Neural cell (in vitro differentiated cells): ENCODE data around the gene USP26. TPM values are rescaled to one million over a fixed set of nuclear protein-coding genes. Genes with fewer than 3 reads are reported as not detected.
"Not testable (repeated sequence)": the region's sequence is repeated elsewhere in the genome, so short reads cannot be mapped to it uniquely, and the experiment has no call there.

Experiments used
- H2AFZ ChIP-seq: fragments of 200-600, 300-800 bp; sonication (generic), shearing (Covaris generic); 2 replicates; pipeline ENCODE4 v1.6.0; 2014; ENCODE audit warnings: low read depth, mild to moderate bottlenecking, antibody characterized with exemption, low read length, moderate library complexity
- H3F3A ChIP-seq: fragments of 200-600 bp; shearing (Covaris generic); 2 replicates; pipeline ENCODE4 v1.6.1; 2016; ENCODE audit warnings: mild to moderate bottlenecking, moderate library complexity, mixed read lengths, antibody characterized with exemption, low read length; ENCODE audit not compliant: insufficient read depth, poor library complexity, severe bottlenecking
- H3K27ac ChIP-seq: fragments of 200-600, 300-800 bp; sonication (generic), shearing (Covaris generic); 2 replicates; pipeline ENCODE4 v1.5.1; 2014; ENCODE audit warnings: mild to moderate bottlenecking, low read length, moderate library complexity
- H3K27me3 ChIP-seq: fragments of 300-800, 200-600 bp; sonication (generic), shearing (Covaris generic); 2 replicates; pipeline ENCODE4 v1.6.0; 2014; ENCODE audit warnings: mild to moderate bottlenecking, low read depth, low read length, moderate library complexity; ENCODE audit not compliant: insufficient read depth
- H3K36me3 ChIP-seq: fragments of 300-800, 200-600 bp; sonication (generic), shearing (Covaris generic); 2 replicates; pipeline ENCODE4 v1.5.1; 2014; ENCODE audit warnings: mild to moderate bottlenecking, antibody characterized with exemption, low read length, moderate library complexity; ENCODE audit not compliant: insufficient read depth
- H3K4me2 ChIP-seq: fragments of 300-800, 200-600 bp; sonication (generic), shearing (Covaris generic); 2 replicates; pipeline ENCODE4 v1.6.0; 2014; ENCODE audit warnings: mild to moderate bottlenecking, low read length
- H3K4me3 ChIP-seq: fragments of 300-800, 200-600 bp; sonication (generic), shearing (Covaris generic); 2 replicates; pipeline ENCODE4 v1.5.1; 2014; ENCODE audit warnings: mild to moderate bottlenecking, low read length, moderate library complexity
- H3K79me2 ChIP-seq: fragments of 200-600 bp; shearing (Covaris generic); replicated peaks from 2 replicates; pipeline ENCODE4 v1.6.0; 2014; ENCODE audit warnings: mild to moderate bottlenecking, low read length, moderate library complexity; ENCODE audit not compliant: insufficient read depth
- H3K9ac ChIP-seq: fragments of 300-800, 200-600 bp; sonication (generic), shearing (Covaris generic); 2 replicates; pipeline ENCODE4 v1.6.1; 2016; ENCODE audit warnings: mild to moderate bottlenecking, low read length, mixed read lengths
- H3K9me2 ChIP-seq: fragments of 200-600 bp; shearing (Covaris generic); 2 replicates; pipeline ENCODE4 v1.6.1; 2016; ENCODE audit warnings: mild to moderate bottlenecking, low read length, mixed read lengths; ENCODE audit not compliant: insufficient read depth
- H3K9me3 ChIP-seq: fragments of 200-600, 300-800 bp; sonication (generic), shearing (Covaris generic); 2 replicates; pipeline ENCODE4 v1.6.1; 2016; ENCODE audit warnings: mild to moderate bottlenecking, mixed run types, low read length, moderate library complexity, mixed read lengths
- H4K20me1 ChIP-seq: fragments of 200-600 bp; shearing (Covaris generic); 2 replicates; pipeline ENCODE4 v1.6.1; 2016; ENCODE audit warnings: mild to moderate bottlenecking, mixed run types; ENCODE audit not compliant: insufficient read depth
- CTCF ChIP-seq: fragments of 450-650 bp; IDR thresholded peaks from 2 replicates; pipeline ENCODE4 v1.5.1; 2014; ENCODE audit warnings: antibody characterized with exemption, mild to moderate bottlenecking, moderate library complexity; ENCODE audit not compliant: poor library complexity, severe bottlenecking
- EP300 ChIP-seq: fragments of 450-650 bp; conservative IDR thresholded peaks from 2 replicates; pipeline ENCODE4 v1.6.1; 2014; ENCODE audit warnings: antibody characterized with exemption, mild to moderate bottlenecking, moderate library complexity; ENCODE audit not compliant: poor library complexity, severe bottlenecking
- EZH2 ChIP-seq: fragments of 200-600, 300-800 bp; shearing (Covaris generic), sonication (generic); IDR thresholded peaks from 2 replicates; pipeline ENCODE4 v1.6.1; 2014; ENCODE audit warnings: antibody characterized with exemption, low read length, borderline replicate concordance, mild to moderate bottlenecking; ENCODE audit not compliant: insufficient read depth, poor library complexity, severe bottlenecking
- MXI1 ChIP-seq: fragments of 450-650 bp; conservative IDR thresholded peaks from 2 replicates; pipeline ENCODE4 v1.6.1; 2014; ENCODE audit warnings: antibody characterized with exemption, mild to moderate bottlenecking; ENCODE audit not compliant: poor library complexity, severe bottlenecking
- POLR2AphosphoS5 ChIP-seq: IDR thresholded peaks from 2 replicates; pipeline ENCODE4 v1.6.1; 2012
- RAD21 ChIP-seq: fragments of 450-650 bp; conservative IDR thresholded peaks from 2 replicates; pipeline ENCODE4 v1.6.1; 2014; ENCODE audit warnings: antibody characterized with exemption, mild to moderate bottlenecking, moderate library complexity
- SMC3 ChIP-seq: fragments of 450-650 bp; conservative IDR thresholded peaks from 2 replicates; pipeline ENCODE4 v1.6.1; 2014; ENCODE audit warnings: antibody characterized with exemption, mild to moderate bottlenecking, moderate library complexity; ENCODE audit not compliant: poor library complexity
- TAF1 ChIP-seq: IDR thresholded peaks from 2 replicates; pipeline ENCODE4 v1.6.1; 2012; ENCODE audit warnings: low read depth
- polyA plus RNA-seq: library from polyadenylated mRNA; depleted of rRNA; stranded (reverse); fragments of >200 nt; gene quantifications from 2 replicates; pipeline ENCODE4 v1.2.3, GENCODE V29; 2014
- TF ChIP-seq, protein P1 (sequence below): IDR thresholded peaks from 2 replicates; pipeline ENCODE4 v1.6.1; 2012; ENCODE audit warnings: borderline replicate concordance

Gene USP26
- polyA plus RNA-seq, 1 donor from 2014 or later = not detected

DNA sequence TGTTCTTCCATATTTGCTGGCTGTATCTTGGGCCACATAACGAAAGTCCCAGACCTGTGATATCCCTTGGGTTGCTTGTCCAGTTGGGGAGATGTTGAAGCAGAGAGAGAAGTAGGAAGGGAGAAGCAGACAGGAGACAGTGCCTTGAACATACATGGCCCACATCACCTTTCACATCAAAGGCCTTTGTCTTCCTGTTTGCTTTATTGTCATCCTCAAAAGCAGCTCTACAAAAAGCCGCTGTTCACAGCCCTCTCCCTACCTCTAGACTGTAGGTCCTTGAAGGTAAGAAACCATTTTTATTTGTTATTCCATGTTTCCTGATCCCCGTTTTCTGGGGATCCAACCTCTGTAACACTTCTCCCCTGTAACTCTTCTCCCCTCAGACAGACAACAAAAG lies 14.9 kb downstream of the USP26 start:
- no peak overlapping the region for H3K9ac ChIP-seq
- TF ChIP-seq EP300 (no peak), EZH2 (no peak), SMC3 (no peak), CTCF (no peak), TAF1 (no peak), RAD21 (no peak), MXI1 (no peak), POLR2AphosphoS5 (no peak)
- TF ChIP-seq, protein P1, sequence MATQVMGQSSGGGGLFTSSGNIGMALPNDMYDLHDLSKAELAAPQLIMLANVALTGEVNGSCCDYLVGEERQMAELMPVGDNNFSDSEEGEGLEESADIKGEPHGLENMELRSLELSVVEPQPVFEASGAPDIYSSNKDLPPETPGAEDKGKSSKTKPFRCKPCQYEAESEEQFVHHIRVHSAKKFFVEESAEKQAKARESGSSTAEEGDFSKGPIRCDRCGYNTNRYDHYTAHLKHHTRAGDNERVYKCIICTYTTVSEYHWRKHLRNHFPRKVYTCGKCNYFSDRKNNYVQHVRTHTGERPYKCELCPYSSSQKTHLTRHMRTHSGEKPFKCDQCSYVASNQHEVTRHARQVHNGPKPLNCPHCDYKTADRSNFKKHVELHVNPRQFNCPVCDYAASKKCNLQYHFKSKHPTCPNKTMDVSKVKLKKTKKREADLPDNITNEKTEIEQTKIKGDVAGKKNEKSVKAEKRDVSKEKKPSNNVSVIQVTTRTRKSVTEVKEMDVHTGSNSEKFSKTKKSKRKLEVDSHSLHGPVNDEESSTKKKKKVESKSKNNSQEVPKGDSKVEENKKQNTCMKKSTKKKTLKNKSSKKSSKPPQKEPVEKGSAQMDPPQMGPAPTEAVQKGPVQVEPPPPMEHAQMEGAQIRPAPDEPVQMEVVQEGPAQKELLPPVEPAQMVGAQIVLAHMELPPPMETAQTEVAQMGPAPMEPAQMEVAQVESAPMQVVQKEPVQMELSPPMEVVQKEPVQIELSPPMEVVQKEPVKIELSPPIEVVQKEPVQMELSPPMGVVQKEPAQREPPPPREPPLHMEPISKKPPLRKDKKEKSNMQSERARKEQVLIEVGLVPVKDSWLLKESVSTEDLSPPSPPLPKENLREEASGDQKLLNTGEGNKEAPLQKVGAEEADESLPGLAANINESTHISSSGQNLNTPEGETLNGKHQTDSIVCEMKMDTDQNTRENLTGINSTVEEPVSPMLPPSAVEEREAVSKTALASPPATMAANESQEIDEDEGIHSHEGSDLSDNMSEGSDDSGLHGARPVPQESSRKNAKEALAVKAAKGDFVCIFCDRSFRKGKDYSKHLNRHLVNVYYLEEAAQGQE = no peak
- no peaks in the 10 kb centered on the region for H3F3A ChIP-seq
- no peaks in the 10 kb centered on the region for H3K79me2 ChIP-seq
- H3K9me2 ChIP-seq = no peaks in the 10 kb centered on the region
- H3K4me2 ChIP-seq = no peak overlapping the region
- no peaks in the 10 kb centered on the region for H3K36me3 ChIP-seq
- no peak overlapping the region for H3K27ac ChIP-seq
- no peak overlapping the region for H2AFZ ChIP-seq
- H4K20me1 ChIP-seq = no peaks in the 10 kb centered on the region
- H3K9me3 ChIP-seq = no peaks in the 10 kb centered on the region
- H3K4me3 ChIP-seq = no peak overlapping the region
- H3K27me3 ChIP-seq = no peaks in the 10 kb centered on the region

- H3K4me2 ChIP-seq, H3K27me3 ChIP-seq, H3K9ac ChIP-seq, H3K9me2 ChIP-seq, H3K27ac ChIP-seq, H3F3A ChIP-seq, H3K4me3 ChIP-seq, H3K9me3 ChIP-seq, H4K20me1 ChIP-seq, H2AFZ ChIP-seq, H3K79me2 ChIP-seq, H3K36me3 ChIP-seq: not testable (repeated sequence)
Observed at GRCh38 chrX:133077856-133078255, 19.1 kb downstream of the USP26 start.

- no peaks in the 10 kb centered on the region for H3K9me2 ChIP-seq
- H2AFZ ChIP-seq = no peak overlapping the region
- no peak overlapping the region for H3K4me2 ChIP-seq
- no peaks in the 10 kb centered on the region for H3K36me3 ChIP-seq
- no peaks in the 10 kb centered on the region for H4K20me1 ChIP-seq
- no peaks in the 10 kb centered on the region for H3K27me3 ChIP-seq
- H3K9me3 ChIP-seq = no peaks in the 10 kb centered on the region
- H3K27ac ChIP-seq = no peak overlapping the region
- H3K4me3 ChIP-seq = no peak overlapping the region
- H3F3A ChIP-seq = no peaks in the 10 kb centered on the region
- no peaks in the 10 kb centered on the region for H3K79me2 ChIP-seq
- H3K9ac ChIP-seq = no peak overlapping the region
- TF ChIP-seq SMC3 (no peak), RAD21 (no peak), POLR2AphosphoS5 (no peak), TAF1 (no peak), EP300 (no peak), EZH2 (no peak), CTCF (no peak), MXI1 (no peak)
- TF ChIP-seq, protein P1 = no peak
Observed at GRCh38 chrX:133072566-133072965, 24.3 kb downstream of the USP26 start.
